Rectal smooth muscle tissue (tissue), 1 donor: ENCODE measurements around the gene THRB.

Experiments
- H3K27ac ChIP-seq: one replicate; pipeline ENCODE4 v1.7.0; 2013; ENCODE audit warnings: low read depth, low read length, inconsistent platforms
- H3K27me3 ChIP-seq: one replicate; pipeline ENCODE4 v1.7.0; 2013; ENCODE audit warnings: low read length; ENCODE audit not compliant: control insufficient read depth, insufficient read depth
- H3K36me3 ChIP-seq: one replicate; pipeline ENCODE4 v1.7.0; 2013; ENCODE audit warnings: low read length; ENCODE audit not compliant: control insufficient read depth, insufficient read depth
- H3K4me1 ChIP-seq: one replicate; pipeline ENCODE4 v1.7.0; 2013; ENCODE audit warnings: low read length; ENCODE audit not compliant: control insufficient read depth, insufficient read depth
- H3K4me3 ChIP-seq: one replicate; pipeline ENCODE4 v1.7.0; 2013; ENCODE audit warnings: low read length
- H3K9ac ChIP-seq: one replicate; pipeline ENCODE4 v1.7.0; 2013; ENCODE audit warnings: low read length

Gene THRB

DNA sequence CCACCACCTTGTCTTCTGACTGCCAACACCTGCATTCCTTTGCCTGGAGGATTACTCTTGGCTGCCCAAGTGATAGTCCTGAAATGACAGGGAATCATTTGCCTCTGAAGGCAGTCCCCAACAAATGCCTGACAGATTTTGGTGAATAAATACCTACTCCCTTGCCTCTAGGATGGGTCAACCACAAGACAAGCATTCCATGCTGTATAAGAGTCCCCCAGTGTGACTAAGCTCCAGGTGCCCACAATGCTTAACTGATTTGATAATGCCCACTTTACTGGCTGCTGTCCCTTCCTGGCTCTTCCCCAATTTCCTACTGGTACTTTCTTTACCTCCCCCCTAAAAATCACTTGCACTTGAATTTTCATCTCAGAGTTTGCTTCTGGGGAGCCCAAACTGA lies 14.8 kb downstream of the THRB start:
- no peaks in the 10 kb centered on the region for H3K36me3 ChIP-seq
- H3K27me3 ChIP-seq: no peaks in the 10 kb centered on the region
- no peak overlapping the region for H3K4me3 ChIP-seq
- H3K9ac ChIP-seq: no peak overlapping the region
- H3K4me1 ChIP-seq: peaks cover 9% of the 10 kb centered on the region
- no peak overlapping the region for H3K27ac ChIP-seq

DNA sequence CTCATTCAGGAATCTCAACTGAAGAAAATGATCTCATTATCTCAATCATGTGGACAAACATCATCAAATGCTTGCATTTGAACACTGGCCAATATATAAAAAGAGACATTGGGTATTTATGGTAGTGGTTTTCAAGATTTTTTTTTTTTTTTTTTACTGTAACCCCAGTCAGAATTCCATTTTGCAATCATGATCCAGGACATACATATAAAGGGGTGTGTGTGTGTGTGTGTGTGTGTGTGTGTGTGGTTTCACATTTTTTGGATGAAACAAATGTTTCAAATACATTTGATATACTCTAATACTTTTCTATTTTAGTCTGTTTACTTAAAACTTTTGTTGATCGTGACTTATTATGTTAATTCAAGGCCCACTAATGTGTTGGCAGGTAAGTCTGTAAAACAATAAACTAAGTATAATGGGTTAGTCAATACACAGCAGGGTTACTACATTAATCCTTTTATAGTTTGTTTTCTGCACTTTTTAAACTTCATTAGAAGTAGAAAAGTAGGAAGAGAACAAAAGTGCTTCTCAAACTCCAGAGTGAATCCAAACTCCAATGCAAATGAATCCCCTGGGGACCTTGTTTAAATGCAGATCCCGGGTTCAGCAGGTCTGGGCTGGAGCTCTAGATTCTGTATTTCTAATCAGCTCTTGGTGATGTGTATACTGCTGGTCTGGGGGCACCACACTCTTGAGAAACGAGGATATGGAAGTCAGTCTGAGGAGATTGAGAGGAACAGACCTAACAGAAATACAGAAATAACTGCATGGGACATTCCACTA lies 17.6 kb downstream of the THRB start:
- Histone ChIP-seq H3K36me3 (no peaks in the 10 kb centered on the region), H3K27ac (no peak overlapping the region), H3K27me3 (no peaks in the 10 kb centered on the region), H3K9ac (no peak overlapping the region), H3K4me1 (peaks cover 7% of the 10 kb centered on the region), H3K4me3 (no peak overlapping the region)

DNA sequence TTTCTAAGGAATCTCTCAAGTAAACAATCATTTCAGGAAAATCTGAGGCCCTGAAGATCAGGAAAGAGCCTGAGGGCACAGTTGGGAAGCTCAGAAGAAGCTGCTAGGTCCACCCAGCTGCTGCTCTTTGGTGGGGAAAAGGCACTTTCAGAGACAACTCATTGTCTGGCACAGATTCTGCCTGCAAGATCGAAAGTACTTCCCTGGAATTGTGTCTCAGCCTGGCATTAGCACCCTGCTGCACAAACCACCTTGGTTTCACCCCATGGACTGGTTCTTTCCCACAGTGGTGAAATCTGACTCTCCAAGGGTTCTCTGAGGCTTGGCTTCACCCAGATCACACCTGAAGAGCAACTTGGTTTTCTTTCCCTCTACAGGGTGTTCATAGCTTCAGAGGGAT lies 18.7 kb downstream of the THRB start:
- H3K9ac ChIP-seq: no peak overlapping the region
- H3K36me3 ChIP-seq: no peaks in the 10 kb centered on the region
- no peaks in the 10 kb centered on the region for H3K27me3 ChIP-seq
- peaks cover 4% of the 10 kb centered on the region for H3K4me1 ChIP-seq
- no peak overlapping the region for H3K27ac ChIP-seq
- no peak overlapping the region for H3K4me3 ChIP-seq

DNA sequence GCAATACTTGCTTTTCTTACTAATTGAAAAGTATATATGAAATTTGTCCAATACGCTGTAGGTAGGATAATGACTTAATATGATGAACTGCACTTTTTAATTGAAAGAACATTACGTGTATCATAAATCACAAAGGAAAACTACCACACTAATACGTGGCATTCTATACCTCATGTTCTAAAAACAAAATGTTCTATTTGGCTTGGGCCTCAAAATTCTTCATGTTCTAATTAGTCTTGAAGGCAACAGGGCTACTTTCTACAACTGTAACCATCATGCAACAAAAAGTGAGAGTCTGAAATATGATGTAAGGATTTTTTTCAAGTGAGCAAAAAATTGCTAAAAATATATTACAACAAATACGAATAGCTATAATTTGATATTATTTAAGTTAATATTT lies 19.8 kb downstream of the THRB start:
- no peak overlapping the region for H3K27ac ChIP-seq
- H3K4me1 ChIP-seq: peaks cover 4% of the 10 kb centered on the region
- H3K9ac ChIP-seq: no peak overlapping the region
- no peaks in the 10 kb centered on the region for H3K27me3 ChIP-seq
- H3K4me3 ChIP-seq: no peak overlapping the region
- no peaks in the 10 kb centered on the region for H3K36me3 ChIP-seq

DNA sequence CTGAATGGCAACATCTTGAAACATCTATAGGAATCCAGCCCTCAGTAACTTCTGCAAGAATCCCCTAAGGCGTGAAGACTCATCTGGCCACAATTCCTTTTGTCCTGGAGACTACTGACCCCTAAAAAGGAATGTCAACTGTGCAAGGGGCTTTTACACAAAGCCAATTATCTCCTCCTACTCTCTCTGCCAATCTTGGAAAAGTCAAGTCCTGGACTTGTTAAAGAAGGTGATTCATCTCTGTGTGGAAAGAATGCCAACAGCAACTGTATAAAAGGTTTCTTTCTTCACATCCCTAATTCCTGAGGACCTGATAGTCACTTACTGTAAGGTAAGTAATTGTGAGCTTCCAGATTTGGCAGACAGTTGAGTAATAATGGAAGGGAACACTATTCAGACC lies 22.3 kb downstream of the THRB start:
- Histone ChIP-seq H3K27me3 (no peaks in the 10 kb centered on the region), H3K27ac (no peak overlapping the region), H3K4me1 (peaks cover 4% of the 10 kb centered on the region), H3K9ac (no peak overlapping the region), H3K4me3 (no peak overlapping the region), H3K36me3 (no peaks in the 10 kb centered on the region)

DNA sequence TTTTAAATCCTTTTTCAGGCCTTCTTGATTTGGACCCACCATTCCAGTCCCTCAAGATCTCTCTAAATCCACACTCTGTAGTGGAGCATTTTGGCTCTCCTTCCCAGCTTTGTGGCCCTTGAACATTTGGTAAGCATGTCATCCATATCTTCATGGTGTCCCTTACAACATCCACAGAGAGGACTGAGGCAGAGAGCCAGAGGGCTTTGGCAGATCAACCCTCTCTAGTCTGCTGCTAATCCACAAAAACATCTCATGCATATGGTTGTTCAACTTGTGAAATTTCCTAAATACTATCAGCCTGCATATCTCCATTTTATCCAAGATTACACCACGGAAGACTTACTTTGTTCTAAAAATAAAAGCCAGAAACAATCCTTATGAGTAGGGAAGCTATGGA lies 23.2 kb downstream of the THRB start:
- no peak overlapping the region for H3K9ac ChIP-seq
- no peaks in the 10 kb centered on the region for H3K36me3 ChIP-seq
- no peaks in the 10 kb centered on the region for H3K27me3 ChIP-seq
- no peak overlapping the region for H3K27ac ChIP-seq
- peaks cover 4% of the 10 kb centered on the region for H3K4me1 ChIP-seq
- no peak overlapping the region for H3K4me3 ChIP-seq

DNA sequence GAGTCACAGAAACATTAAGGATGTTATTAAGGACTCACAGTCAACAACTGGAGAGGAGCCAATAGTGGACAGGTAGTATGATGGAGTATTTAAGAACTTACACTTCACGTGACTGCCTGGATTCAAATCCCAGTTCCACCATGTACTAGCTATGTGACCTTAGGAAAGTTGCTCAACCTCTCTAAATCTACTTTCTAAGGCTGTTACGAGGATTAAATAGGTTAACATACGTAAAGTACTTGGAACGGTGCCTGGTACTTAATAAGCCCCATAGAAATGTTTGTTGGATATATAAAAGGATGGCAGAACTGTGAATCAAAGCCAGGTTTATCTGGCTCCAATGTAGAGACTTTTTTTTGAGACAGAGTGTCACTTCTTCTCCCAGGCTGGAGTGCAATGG lies 24.4 kb downstream of the THRB start:
- Histone ChIP-seq H3K4me1 (no peaks in the 10 kb centered on the region), H3K27me3 (no peaks in the 10 kb centered on the region), H3K4me3 (no peak overlapping the region), H3K36me3 (no peaks in the 10 kb centered on the region), H3K9ac (no peak overlapping the region), H3K27ac (no peak overlapping the region)

DNA sequence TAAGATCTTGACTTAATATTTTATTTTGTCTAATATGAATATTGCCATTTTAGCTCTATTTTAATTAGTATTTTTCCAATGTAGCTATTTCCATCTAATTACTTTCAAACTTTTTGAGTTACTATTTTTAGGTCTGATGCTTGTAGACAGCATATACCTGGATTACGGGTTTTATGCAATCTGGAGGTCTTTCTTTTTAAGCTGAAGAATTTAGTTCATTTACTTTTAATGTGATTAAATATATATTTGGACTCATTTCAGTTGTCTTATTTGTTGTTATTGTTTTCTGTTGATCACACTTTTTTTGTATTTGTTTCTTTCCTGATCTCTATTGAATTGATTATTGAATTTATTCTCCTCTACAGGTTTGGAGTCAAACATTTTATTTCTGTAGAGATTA lies 30.3 kb downstream of the THRB start:
- Histone ChIP-seq H3K4me1 (peaks cover 7% of the 10 kb centered on the region), H3K9ac (no peak overlapping the region), H3K36me3 (no peaks in the 10 kb centered on the region), H3K27ac (no peak overlapping the region), H3K4me3 (no peak overlapping the region), H3K27me3 (no peaks in the 10 kb centered on the region)

DNA sequence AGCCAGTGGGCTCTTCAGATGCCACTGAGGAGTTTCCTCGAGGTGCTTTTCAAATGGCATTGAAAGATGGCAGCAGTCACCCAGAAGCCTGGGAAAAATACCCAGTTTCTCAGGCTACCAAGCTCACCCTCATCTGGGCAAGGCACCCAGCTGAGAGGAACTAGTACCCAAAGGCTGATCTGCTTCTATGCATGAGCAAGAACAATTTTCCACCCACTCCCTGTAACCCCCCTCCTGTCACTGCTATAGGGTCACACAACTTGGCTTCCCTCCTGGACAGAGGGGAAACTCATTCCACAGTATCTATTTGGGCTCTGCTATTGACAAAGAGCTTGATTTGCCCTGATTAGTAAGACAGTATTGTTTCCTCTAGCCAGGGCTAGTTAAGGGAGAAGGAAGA lies 31.9 kb downstream of the THRB start:
- Histone ChIP-seq H3K4me1 (peaks cover 7% of the 10 kb centered on the region), H3K27me3 (no peaks in the 10 kb centered on the region), H3K9ac (no peak overlapping the region), H3K27ac (no peak overlapping the region), H3K4me3 (no peak overlapping the region), H3K36me3 (no peaks in the 10 kb centered on the region)

DNA sequence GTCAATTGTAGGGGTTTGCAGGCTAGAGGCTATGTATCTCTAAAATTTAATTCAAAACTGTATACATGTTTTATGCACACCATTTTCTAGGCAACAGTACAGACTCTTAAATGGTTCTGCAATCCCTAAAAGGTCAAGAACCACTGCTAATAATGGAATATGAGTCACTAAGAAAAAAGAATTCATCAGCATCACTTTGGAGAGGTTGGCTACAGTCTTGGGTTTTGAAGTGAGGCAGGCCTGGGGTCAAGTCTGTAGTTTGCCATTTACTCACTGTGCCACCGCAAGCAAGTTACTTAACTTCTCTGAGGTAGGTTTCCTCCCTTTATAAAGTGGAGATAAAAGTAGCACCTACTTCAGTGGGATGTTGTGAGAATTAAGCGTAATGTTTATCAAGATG lies 33.7 kb downstream of the THRB start:
- no peaks in the 10 kb centered on the region for H3K36me3 ChIP-seq
- no peak overlapping the region for H3K9ac ChIP-seq
- H3K4me3 ChIP-seq: no peak overlapping the region
- no peaks in the 10 kb centered on the region for H3K27me3 ChIP-seq
- peaks cover 7% of the 10 kb centered on the region for H3K4me1 ChIP-seq
- H3K27ac ChIP-seq: no peak overlapping the region

DNA sequence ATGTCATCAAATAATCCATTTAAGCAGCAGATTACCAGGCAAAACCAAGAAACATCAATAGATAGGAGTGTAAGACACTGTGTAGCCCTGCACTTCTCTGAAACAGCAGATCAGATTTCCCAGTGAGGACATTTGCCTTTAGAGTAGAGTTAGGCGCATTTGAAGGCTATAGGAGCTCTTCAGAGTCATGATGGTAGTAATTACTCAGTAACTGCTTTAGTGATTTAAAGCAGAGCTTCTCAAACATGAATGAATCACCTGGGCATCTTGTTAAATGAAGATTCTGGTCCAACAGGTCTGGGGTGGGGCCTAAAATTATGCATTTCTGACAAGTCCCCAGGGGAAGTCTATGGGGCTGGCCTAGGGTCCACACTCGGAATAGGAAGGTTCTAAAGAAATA lies 36.9 kb downstream of the THRB start:
- H3K4me1 ChIP-seq: peaks cover 10% of the 10 kb centered on the region
- H3K4me3 ChIP-seq: no peak overlapping the region
- no peak overlapping the region for H3K27ac ChIP-seq
- no peaks in the 10 kb centered on the region for H3K36me3 ChIP-seq
- no peak overlapping the region for H3K9ac ChIP-seq
- no peaks in the 10 kb centered on the region for H3K27me3 ChIP-seq

DNA sequence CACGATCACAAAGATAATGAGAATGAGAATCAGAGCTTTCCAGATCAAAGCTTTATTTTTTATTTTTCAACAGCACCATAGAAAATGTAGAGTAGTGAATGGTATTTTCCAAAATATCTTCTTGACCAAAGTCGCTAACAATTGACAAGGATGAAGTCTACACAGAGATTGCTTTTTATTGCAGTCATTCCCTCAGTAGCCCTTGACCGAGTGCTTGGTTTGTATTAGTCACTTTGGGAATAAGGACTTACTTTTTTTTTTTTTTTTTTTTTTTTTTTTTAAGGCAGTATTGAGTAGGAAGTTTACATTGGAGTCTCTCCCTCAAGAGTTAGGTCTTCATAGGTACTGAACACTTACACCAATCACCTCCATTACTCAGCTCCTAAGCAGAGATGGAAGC lies 39.8 kb downstream of the THRB start:
- Histone ChIP-seq H3K4me3 (no peak overlapping the region), H3K36me3 (no peaks in the 10 kb centered on the region), H3K27ac (no peak overlapping the region), H3K4me1 (peaks cover 3% of the 10 kb centered on the region), H3K9ac (no peak overlapping the region), H3K27me3 (no peaks in the 10 kb centered on the region)

DNA sequence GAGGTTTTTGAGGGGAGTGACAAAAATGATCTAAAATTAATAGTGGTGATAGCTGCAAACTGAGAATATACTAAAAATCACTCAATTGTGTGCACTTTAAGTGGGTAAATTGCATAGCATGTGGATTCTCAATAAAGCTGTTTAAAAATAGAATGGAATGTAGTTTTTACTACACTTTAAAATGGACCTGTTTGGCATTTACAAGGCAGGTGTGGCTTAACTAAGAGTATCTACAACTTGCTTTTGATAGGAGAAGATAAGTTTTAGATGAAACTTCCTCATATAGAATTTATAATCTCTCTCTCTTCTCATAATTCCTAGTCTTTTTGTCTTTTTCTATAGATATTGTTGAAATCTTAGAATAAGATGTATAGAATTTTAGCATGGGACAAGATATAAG lies 40.3 kb downstream of the THRB start:
- Histone ChIP-seq H3K27me3 (no peaks in the 10 kb centered on the region), H3K27ac (no peak overlapping the region), H3K36me3 (no peaks in the 10 kb centered on the region), H3K9ac (no peak overlapping the region), H3K4me1 (peaks cover 3% of the 10 kb centered on the region), H3K4me3 (no peak overlapping the region)
